A549 (cell line): ENCODE data around the gene OR10K2.
"Not testable (repeated sequence)": the region's sequence is repeated elsewhere in the genome, so short reads cannot be mapped to it uniquely, and the experiment has no call there.

Source experiments
- BHLHE40 ChIP-seq: IDR thresholded peaks from 2 replicates; pipeline ENCODE4 v1.6.1; 2012; ENCODE audit warnings: low read depth, low read length, inconsistent platforms
- CBX8 ChIP-seq: fragments of 200-600 bp; sonication (generic); IDR thresholded peaks from 2 replicates; pipeline ENCODE4 v1.6.1; 2016
- CEBPB ChIP-seq, 2 experiments: fragments of >200 bp in 1 of 2; sonication (Bioruptor Twin) in 1 of 2; formaldehyde crosslinking in 1 of 2; IDR thresholded peaks; 2 replicates each; pipeline ENCODE4 v1.6.1; 2012 to 2016
- CTCF ChIP-seq: fragments of >200 bp; sonication (Bioruptor Twin); formaldehyde crosslinking; IDR thresholded peaks from 3 replicates; pipeline ENCODE4 v1.5.1; 2016
- ELK1 ChIP-seq: fragments of 150-350 bp; IDR thresholded peaks from 2 replicates; pipeline ENCODE4 v1.6.1; 2014; ENCODE audit warnings: low read depth, mild to moderate bottlenecking, low read length
- EP300 ChIP-seq, 2 experiments: fragments of >200 bp; sonication (Bioruptor Twin); formaldehyde crosslinking; IDR thresholded peaks; 2 replicates in 1 of 2; 3 replicates in 1 of 2; pipeline ENCODE4 v1.6.1; 2016 to 2017
- PBX3 ChIP-seq: IDR thresholded peaks from 2 replicates; pipeline ENCODE4 v1.6.1; 2012
- PHF8 ChIP-seq: fragments of 200-600 bp; sonication (generic); IDR thresholded peaks from 2 replicates; pipeline ENCODE4 v1.6.1; 2016; ENCODE audit warnings: low read depth, mild to moderate bottlenecking, antibody characterized with exemption, moderate library complexity, borderline replicate concordance
- POLR2A ChIP-seq: IDR thresholded peaks from 2 replicates; pipeline ENCODE4 v1.6.1; 2012; ENCODE audit warnings: mild to moderate bottlenecking, low read length
- RAD21 ChIP-seq, 2 experiments: fragments of >200 bp in 1 of 2; sonication (Bioruptor Twin) in 1 of 2; formaldehyde crosslinking in 1 of 2; IDR thresholded peaks in 1 of 2; conservative IDR thresholded peaks in 1 of 2; 2 replicates in 1 of 2; 3 replicates in 1 of 2; pipeline ENCODE4 v1.6.1; 2012 to 2018; ENCODE audit warnings: inconsistent platforms in 1 of 2
- REST ChIP-seq: fragments of 200-600 bp; sonication (generic); IDR thresholded peaks from 2 replicates; pipeline ENCODE4 v1.6.1; 2016; ENCODE audit warnings: antibody characterized with exemption, mild to moderate bottlenecking, moderate library complexity
- SMC3 ChIP-seq: fragments of >200 bp; sonication (Bioruptor Twin); formaldehyde crosslinking; IDR thresholded peaks from 3 replicates; pipeline ENCODE4 v1.6.1; 2018; ENCODE audit warnings: inconsistent platforms
- ZFP36 ChIP-seq: fragments of 450-650 bp; IDR thresholded peaks from 2 replicates; pipeline ENCODE4 v1.6.1; 2014; ENCODE audit warnings: borderline replicate concordance; ENCODE audit not compliant: partially characterized antibody

- not testable (repeated sequence) for TF ChIP-seq POLR2A; CBX8; CTCF; PBX3; SMC3; EP300 (IDR thresholded peaks at IDR 0.05); BHLHE40; ZFP36; ELK1; CEBPB (IDR thresholded peaks at IDR 0.05); PHF8; REST; RAD21 (conservative IDR thresholded peaks at IDR 0.05 in 1 of 2, IDR thresholded peaks at IDR 0.05 in 1 of 2)
Observed at GRCh38 chr1:158374101-158374500, 51.9 kb downstream of the OR10K2 start.
